K562 (cell line): ENCODE results near the gene TSC22D3. TPM values are rescaled to one million over a fixed set of nuclear protein-coding genes. Genes with fewer than 3 reads are reported as not detected.

Source experiments
- ATAC-seq: fragments of 200-7000 bp; cut with Tn5 transposase; 3 replicates; pipeline ENCODE4 v1.9.1; 2020; ENCODE audit warnings: moderate library complexity
- BruUV-seq: library from RNA; stranded (reverse); fragments of 400-500 nt; replicated peaks from 2 replicates; lab custom pipeline; 2021; lab: Mats Ljungman, UMichigan
- CTCF ChIA-PET: fragments of 300-600 bp; formaldehyde crosslinking; extraction: SDS; loops from one replicate; lab custom pipeline; 2021; ENCODE audit warnings: low intra/inter-chr PET ratio; lab: Yijun Ruan, JAX
- POLR2A ChIA-PET: fragments of 300-600, 350-650 bp; sonication (Branson Sonifier 250); formaldehyde crosslinking; extraction: SDS; loops from one replicate; lab custom pipeline; 2021; ENCODE audit warnings: antibody characterized with exemption, inconsistent platforms; lab: Yijun Ruan, JAX
- DNase-seq, 4 experiments: peaks; one replicate each; pipeline versions ENCODE4 v3.0.0 to v3.0.0-alpha.2; 2011 to 2018; ENCODE audit warnings: low spot score in 3 of 4, mixed read lengths in 3 of 4; ENCODE audit errors: extremely low read depth in 1 of 4
- FAIRE-seq: peaks from 2 replicates; lab custom pipeline; 2011; peaks lifted over from hg19 to GRCh38; lab: Jason Lieb, UNC
- H2AFZ ChIP-seq: 2 replicates; pipeline ENCODE4 v1.6.0; 2011; ENCODE audit warnings: low read depth, low read length, control low read depth, inconsistent platforms
- H3K27ac ChIP-seq: fragments of 200-600 bp; 3 replicates; pipeline ENCODE4 v1.8.0; 2011; ENCODE audit warnings: low read depth, mild to moderate bottlenecking, control low read depth, inconsistent platforms, low read length, moderate library complexity, mixed read lengths; ENCODE audit errors: extremely low read depth
- H3K27me3 ChIP-seq, 2 experiments: fragments of 300-600 bp in 1 of 2; 2 replicates in 1 of 2; 3 replicates in 1 of 2; pipeline versions ENCODE4 v1.6.0 to v1.8.0; 2011; ENCODE audit warnings: inconsistent platforms in 2 of 2, low read length in 2 of 2, mild to moderate bottlenecking in 1 of 2, mixed read lengths in 1 of 2, moderate library complexity in 1 of 2; ENCODE audit not compliant: control insufficient read depth in 2 of 2, insufficient read depth in 2 of 2
- H3K36me3 ChIP-seq: fragments of 300-600 bp; 3 replicates; pipeline ENCODE4 v1.8.0; 2011; ENCODE audit warnings: mild to moderate bottlenecking, low read length, inconsistent platforms; ENCODE audit not compliant: control insufficient read depth, insufficient read depth
- H3K4me1 ChIP-seq, 2 experiments: fragments of 200-600 bp in 1 of 2; replicated peaks in 1 of 2; 2 replicates in 1 of 2; 3 replicates in 1 of 2; pipeline versions ENCODE4 v1.5.1 to v1.8.0; 2011; ENCODE audit warnings: inconsistent platforms in 2 of 2, low read length in 2 of 2, mild to moderate bottlenecking in 1 of 2, mixed read lengths in 1 of 2, moderate library complexity in 1 of 2; ENCODE audit not compliant: control insufficient read depth in 2 of 2, insufficient read depth in 2 of 2
- H3K4me2 ChIP-seq: 2 replicates; pipeline ENCODE4 v1.6.1; 2011; ENCODE audit warnings: low read length, control low read depth, inconsistent platforms, mixed read lengths; ENCODE audit not compliant: insufficient read depth
- H3K4me3 ChIP-seq: fragments of 200-600 bp; sonication (generic), shearing (Covaris generic); 2 replicates; pipeline ENCODE4 v1.5.1; 2016; ENCODE audit warnings: control low read depth, inconsistent platforms
- H3K79me2 ChIP-seq: fragments of 200-600 bp; 3 replicates; pipeline ENCODE4 v1.8.0; 2011; ENCODE audit warnings: low read length, inconsistent platforms; ENCODE audit not compliant: control insufficient read depth, insufficient read depth
- H3K9ac ChIP-seq, 2 experiments: 2 replicates each; pipeline versions ENCODE4 v1.6.0 to v1.6.1; 2011; ENCODE audit warnings: low read depth in 2 of 2, low read length in 2 of 2, control low read depth in 1 of 2, inconsistent platforms in 1 of 2, mild to moderate bottlenecking in 1 of 2, mixed read lengths in 1 of 2; ENCODE audit not compliant: insufficient read depth in 1 of 2
- H3K9me1 ChIP-seq: one replicate; pipeline ENCODE4 v1.6.0; 2011; ENCODE audit warnings: inconsistent platforms, mild to moderate bottlenecking, low read length, moderate library complexity; ENCODE audit not compliant: control insufficient read depth, insufficient read depth
- H3K9me3 ChIP-seq: replicated peaks from 2 replicates; pipeline ENCODE4 v1.5.1; 2011; ENCODE audit warnings: low read depth, low read length, inconsistent platforms; ENCODE audit not compliant: control insufficient read depth, insufficient read depth
- H4K20me1 ChIP-seq: replicated peaks from 2 replicates; pipeline ENCODE4 v1.6.1; 2011; ENCODE audit warnings: low read length, inconsistent platforms, mixed read lengths; ENCODE audit not compliant: control insufficient read depth, insufficient read depth
- DMBX1 ChIP-seq: fragments of 250-450 bp; sonication (Bioruptor Pico); IDR thresholded peaks from 2 replicates; pipeline ENCODE4 v1.8.0; 2022; ENCODE audit warnings: inconsistent platforms, mild to moderate bottlenecking, moderate library complexity, borderline replicate concordance
- ELF2 ChIP-seq: fragments of 250-450 bp; sonication (Bioruptor Pico); IDR thresholded peaks from 2 replicates; pipeline ENCODE4 v1.5.0; 2021; ENCODE audit warnings: mild to moderate bottlenecking
- GTF2E2 ChIP-seq: fragments of 200-800 bp; sonication (Bioruptor generic); IDR thresholded peaks from 2 replicates; pipeline ENCODE4 v1.6.1; 2016; ENCODE audit warnings: missing genetic modification characterization, missing compliant biosample characterization
- HLTF ChIP-seq: fragments of 450-650 bp; IDR thresholded peaks from 2 replicates; pipeline ENCODE4 v1.6.1; 2016
- HMG20B ChIP-seq: fragments of 250-450 bp; sonication (Bioruptor Pico); IDR thresholded peaks from 2 replicates; pipeline ENCODE4 v1.5.0; 2021; ENCODE audit warnings: mild to moderate bottlenecking
- KLF10 ChIP-seq: fragments of 250-450 bp; sonication (Bioruptor Pico); IDR thresholded peaks from 2 replicates; pipeline ENCODE4 v1.6.1; 2021; ENCODE audit warnings: matching md5 sums
- SRSF3 ChIP-seq: fragments of 200-400 bp; formaldehyde crosslinking; IDR thresholded peaks from 2 replicates; pipeline ENCODE4 v1.6.1; 2016; ENCODE audit warnings: mild to moderate bottlenecking, low read length, moderate library complexity; ENCODE audit not compliant: insufficient read depth
- STAT5A ChIP-seq: IDR thresholded peaks from 2 replicates; pipeline ENCODE4 v1.6.1; 2012; ENCODE audit warnings: low read length, inconsistent platforms, borderline replicate concordance
- ZBTB17 ChIP-seq: fragments of 450-650 bp; formaldehyde crosslinking; IDR thresholded peaks from 2 replicates; pipeline ENCODE4 v1.4.0; 2020; ENCODE audit warnings: mild to moderate bottlenecking
- ZNF174 ChIP-seq: fragments of 250-450 bp; sonication (Bioruptor Pico); IDR thresholded peaks from 2 replicates; pipeline ENCODE4 v1.4.0; 2020; ENCODE audit warnings: mild to moderate bottlenecking
- ZNF644 ChIP-seq: fragments of 200-800 bp; sonication (Bioruptor generic); IDR thresholded peaks from 2 replicates; pipeline ENCODE4 v1.6.1; 2016; ENCODE audit warnings: low read depth, missing genetic modification characterization, missing compliant biosample characterization
- ZNF707 ChIP-seq: fragments of 250-450 bp; sonication (Bioruptor Pico); conservative IDR thresholded peaks from 2 replicates; pipeline ENCODE4 v1.8.0; 2022; ENCODE audit warnings: inconsistent platforms, mild to moderate bottlenecking, moderate library complexity
- ZNF778 ChIP-seq: fragments of 450-650 bp; formaldehyde crosslinking; IDR thresholded peaks from 2 replicates; pipeline ENCODE4 v1.4.0; 2020; ENCODE audit warnings: mild to moderate bottlenecking, moderate library complexity
- ZSCAN29 ChIP-seq: fragments of 450-650 bp; IDR thresholded peaks from 2 replicates; pipeline ENCODE4 v1.6.1; 2017
- ZZZ3 ChIP-seq: fragments of 450-650 bp; IDR thresholded peaks from 2 replicates; pipeline ENCODE4 v1.6.1; 2016; ENCODE audit warnings: antibody characterized with exemption, mild to moderate bottlenecking, moderate library complexity
- in situ Hi-C: fragments of 300-500 bp; cut with MboI; formaldehyde crosslinking; loops from 4 replicates; pipeline ENCODE4 v1.15.0; 2018; ENCODE audit warnings: inconsistent platforms, mixed read lengths
- intact Hi-C: fragments of 100-400 bp; cut with micrococcal nuclease; formaldehyde crosslinking; loops from 2 replicates; pipeline ENCODE4 v1.14.2; 2022
- polyA plus RNA-seq, 8 experiments: library from polyadenylated mRNA; depleted of rRNA in 4 of 8; stranded (reverse) in 5 of 8; unstranded in 3 of 8; fragments of >200 nt; fragmentation: Nextera tagmentation in 2 of 8; fragmentation: Illumina TruSeq in 1 of 8; extraction: Ambion mirVana in 2 of 8; extraction: Trizol in 1 of 8; gene quantifications; 2 replicates each; pipeline versions ENCODE4 v1.2.1 to v1.2.3, GENCODE V29; 2011 to 2014; ENCODE audit warnings: inconsistent platforms in 1 of 8, missing spikeins in 1 of 8
- total RNA-seq, 7 experiments: library from RNA; depleted of rRNA in 6 of 7; stranded (reverse); fragments of >200 nt in 6 of 7; fragmentation: Illumina TruSeq in 2 of 7; extraction: Trizol in 2 of 7; gene quantifications; 2 replicates each; pipeline versions ENCODE4 v1.2.1 to v1.2.3, GENCODE V29; 2011 to 2021; ENCODE audit warnings: low replicate concordance in 1 of 7

Gene TSC22D3
- total and polyA plus RNA-seq, 9 of the 15 experiments (the other 6 are each of a cell fraction or from before 2014, with no cell fraction given) = 0.48 to 3.0 (median 0.87) TPM

- no peaks in the 10 kb centered on the region for H3K79me2 ChIP-seq
- no peak overlapping the region for H2AFZ ChIP-seq
- CTCF ChIA-PET = no interaction called here
- no peaks in the 10 kb centered on the region; a peak in 1 of 5 replicates for H3K27me3 ChIP-seq
- intact Hi-C loops = no loop called here
- H4K20me1 ChIP-seq = no peaks in the 10 kb centered on the region
- DNase-seq = no peak
- no peak overlapping the region for H3K4me3 ChIP-seq
- FAIRE-seq = no peak
- in situ Hi-C loops = no loop called here
- POLR2A ChIA-PET = no interaction called here
- no peaks in the 10 kb centered on the region for H3K9me3 ChIP-seq
- H3K4me2 ChIP-seq = no peak overlapping the region
- H3K9me1 ChIP-seq = no peaks in the 10 kb centered on the region
- H3K4me1 ChIP-seq = peaks cover 3 to 4% of the 10 kb centered on the region in 2 experiments; a peak in 4 of 5 replicates
- H3K9ac ChIP-seq = no peak overlapping the region
- TF ChIP-seq SRSF3 (no peak), DMBX1 (no peak), HMG20B (CRISPR knock-in tag) (no peak), ZSCAN29 (no peak), ZNF174 (CRISPR knock-in tag) (no peak), ZNF707 (CRISPR knock-in tag) (no peak), STAT5A (no peak), ZNF778 (CRISPR knock-in tag) (no peak), KLF10 (no peak), ELF2 (CRISPR knock-in tag) (no peak), ZBTB17 (no peak), GTF2E2 (tag) (no peak), ZZZ3 (no peak), ZNF644 (tag) (no peak), HLTF (no peak)
- no peak for ATAC-seq
- no TSS peak for BruUV-seq
- H3K36me3 ChIP-seq = no peaks in the 10 kb centered on the region
- H3K27ac ChIP-seq = no peak overlapping the region
Observed at GRCh38 chrX:107706309-107706708, 69.3 kb downstream of the TSC22D3 start.
